Retina (tissue), 1 donor: ENCODE data around the gene DOCK6.

Source experiments
- DNase-seq: peaks from one replicate; pipeline ENCODE4 v3.0.0-alpha.2; 2016

The DOCK6 gene

DNA sequence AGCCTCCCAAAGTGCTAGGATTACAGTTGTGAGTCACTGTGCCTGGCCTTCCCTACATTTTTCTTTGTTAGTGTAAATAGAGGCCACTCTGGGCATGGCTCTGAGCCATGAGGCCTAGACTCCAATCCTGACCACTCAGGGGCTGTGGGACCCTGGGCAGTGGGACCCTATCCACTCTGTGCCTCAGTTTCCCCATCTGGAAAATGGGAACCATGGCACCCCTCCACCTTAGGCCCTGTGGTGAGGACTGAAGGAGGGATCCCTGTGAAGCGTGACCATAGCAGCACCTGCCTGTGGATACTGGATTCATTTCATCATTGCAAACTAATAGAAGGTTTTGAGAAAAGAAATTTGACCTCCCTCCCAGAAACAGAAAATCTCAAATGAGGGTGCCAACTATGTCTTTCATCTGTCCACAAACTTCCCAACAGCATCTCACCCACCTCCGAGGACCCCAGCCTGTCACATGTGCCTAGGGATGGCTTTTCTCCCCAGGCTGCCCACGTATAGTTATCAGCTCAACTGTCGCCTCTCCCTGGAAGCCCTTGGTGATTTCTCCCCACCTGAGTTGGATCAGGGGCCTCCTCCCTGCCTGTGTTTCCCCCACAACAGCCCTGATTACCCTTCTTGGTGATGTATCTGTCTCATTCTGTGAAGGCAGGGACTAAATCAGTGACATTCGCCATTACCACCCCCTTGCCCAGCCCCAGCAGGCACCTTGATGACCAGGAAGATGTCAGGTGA is 17.3 kb downstream of the DOCK6 start:
- no peak for DNase-seq

DNA sequence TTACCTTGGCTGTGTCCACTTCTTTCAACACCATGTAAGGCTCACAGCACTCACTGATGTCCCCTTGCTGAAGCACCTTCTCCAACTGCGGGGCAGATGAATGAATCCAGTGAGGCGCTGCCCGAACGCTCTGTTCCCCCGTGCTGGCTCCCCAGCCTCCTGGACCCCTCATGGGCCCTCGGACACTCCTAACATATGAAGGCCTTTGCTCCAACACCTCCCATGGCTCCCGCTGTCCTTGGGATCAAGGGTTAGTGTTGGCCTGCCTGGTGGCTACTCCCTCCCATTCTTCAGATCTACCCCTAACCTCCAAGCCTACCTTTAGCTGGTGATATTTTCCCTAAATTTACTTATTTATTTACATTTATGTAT is 18.5 kb downstream of the DOCK6 start:
- no peak for DNase-seq

DNA sequence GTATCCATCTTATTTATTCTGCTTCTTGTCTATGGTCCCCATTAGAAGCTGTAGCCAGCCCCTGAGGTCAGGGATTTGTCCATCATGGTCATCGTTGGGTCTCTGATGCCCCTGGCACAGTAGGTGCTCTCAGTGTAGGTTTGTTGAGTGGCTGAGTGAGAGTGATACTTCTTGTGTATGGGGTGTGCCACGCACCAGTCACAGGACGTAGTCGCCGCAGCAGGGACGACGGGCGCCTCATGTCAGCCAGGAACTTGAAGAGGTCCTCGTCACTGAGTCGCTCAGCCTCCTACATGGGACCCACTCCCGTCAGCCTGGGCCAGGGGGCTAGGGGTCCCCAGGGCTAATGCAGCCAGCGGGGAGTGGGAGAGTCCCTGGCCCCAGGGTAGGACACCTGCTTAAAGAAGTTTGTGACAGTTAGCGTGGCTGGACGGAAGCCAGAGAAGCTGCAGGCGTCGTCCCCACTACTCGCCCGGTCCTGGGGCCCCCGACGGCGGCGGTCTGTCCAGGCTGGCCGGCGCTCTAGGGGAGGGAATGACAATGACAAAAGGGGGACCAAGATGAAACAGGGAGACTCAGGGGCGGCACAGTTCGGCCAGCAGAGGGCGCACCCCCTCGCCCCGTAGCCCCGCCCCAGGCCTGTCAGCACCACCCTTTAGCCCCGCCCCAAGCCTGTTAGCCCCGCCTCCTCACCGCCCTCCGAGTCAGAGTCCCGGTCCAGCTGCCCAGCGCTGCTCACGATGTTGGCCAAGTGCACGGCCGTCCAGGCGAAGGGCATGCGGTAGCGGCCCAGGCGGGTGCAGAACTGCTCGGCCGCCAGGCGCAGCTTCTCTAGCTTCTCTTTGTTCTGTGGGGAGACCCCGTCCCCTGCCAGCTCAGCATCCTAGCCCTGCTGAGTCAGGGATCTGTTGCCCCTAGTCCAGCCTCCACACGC is 19.2 kb downstream of the DOCK6 start:
- peak; percentile 90 for DNase-seq

DNA sequence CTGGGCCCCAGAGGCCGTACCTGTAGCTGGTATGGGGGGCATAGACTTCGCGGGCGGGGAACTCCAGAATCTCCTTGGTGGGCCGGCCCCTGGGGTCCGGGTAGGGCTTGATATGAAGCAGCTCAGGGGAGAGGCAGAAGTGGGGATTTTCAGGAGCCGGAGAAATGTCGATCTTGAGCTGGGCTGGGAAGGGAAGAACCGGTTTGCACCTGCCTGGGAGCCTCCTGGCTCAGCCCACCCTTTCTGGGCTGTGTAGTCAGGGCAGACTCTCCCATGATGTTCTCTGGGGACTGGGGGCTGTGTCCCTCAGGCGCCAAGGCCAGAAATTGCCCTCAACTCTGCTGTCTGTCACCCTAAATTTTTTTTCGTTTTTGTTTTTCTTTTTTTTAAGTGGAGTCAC is 20.3 kb downstream of the DOCK6 start:
- no peak for DNase-seq

DNA sequence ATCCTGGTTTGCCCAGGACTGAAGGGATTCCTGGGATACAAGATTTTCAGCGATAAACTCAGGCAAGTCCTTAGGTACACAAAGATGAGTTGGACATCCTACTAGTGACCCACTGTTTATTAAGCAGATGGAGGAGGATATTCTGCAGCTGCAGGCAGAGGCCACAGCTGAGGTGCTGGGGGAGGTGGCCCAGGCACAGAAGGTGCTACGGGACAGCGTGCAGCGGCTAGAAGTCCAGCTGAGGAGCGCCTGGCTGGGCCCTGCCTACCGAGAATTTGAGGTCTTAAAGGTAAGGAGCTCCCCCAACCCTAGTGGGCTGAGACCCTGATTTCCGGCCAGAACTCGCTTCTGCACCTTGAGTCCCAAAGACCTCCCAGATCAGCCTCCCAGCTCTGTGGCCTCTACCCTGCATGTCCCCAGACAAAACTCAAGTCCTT is 22.3 kb downstream of the DOCK6 start:
- no peak for DNase-seq

DNA sequence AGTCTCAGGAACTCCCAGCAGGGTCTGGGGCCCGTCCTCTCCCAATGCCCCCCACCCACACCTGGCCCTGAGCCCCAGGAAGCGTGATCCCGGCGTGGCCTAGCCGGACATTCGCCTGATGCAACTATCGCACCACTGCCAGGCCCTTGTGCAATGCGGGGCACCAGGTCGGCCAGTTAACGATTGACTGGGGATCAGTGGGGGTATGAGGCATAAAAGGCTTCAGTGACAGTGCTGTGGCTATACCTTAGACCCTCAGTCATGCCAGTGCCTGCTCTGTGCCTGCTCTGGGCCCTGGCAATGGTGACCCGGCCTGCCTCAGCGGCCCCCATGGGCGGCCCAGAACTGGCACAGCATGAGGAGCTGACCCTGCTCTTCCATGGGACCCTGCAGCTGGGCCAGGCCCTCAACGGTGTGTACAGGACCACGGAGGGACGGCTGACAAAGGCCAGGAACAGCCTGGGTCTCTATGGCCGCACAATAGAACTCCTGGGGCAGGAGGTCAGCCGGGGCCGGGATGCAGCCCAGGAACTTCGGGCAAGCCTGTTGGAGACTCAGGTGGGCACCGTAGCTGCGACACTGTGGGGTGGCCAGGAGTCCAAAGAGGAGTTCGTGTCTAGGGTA is 22.8 kb downstream of the DOCK6 start, which contains the start of gene ANGPTL8:
Gene ANGPTL8, plus strand, starts transcription at position 243 of the 624 bp plus-strand sequence. Its CDS starts 19 bp downstream, at position 262.
- DNase-seq: no peak

DNA sequence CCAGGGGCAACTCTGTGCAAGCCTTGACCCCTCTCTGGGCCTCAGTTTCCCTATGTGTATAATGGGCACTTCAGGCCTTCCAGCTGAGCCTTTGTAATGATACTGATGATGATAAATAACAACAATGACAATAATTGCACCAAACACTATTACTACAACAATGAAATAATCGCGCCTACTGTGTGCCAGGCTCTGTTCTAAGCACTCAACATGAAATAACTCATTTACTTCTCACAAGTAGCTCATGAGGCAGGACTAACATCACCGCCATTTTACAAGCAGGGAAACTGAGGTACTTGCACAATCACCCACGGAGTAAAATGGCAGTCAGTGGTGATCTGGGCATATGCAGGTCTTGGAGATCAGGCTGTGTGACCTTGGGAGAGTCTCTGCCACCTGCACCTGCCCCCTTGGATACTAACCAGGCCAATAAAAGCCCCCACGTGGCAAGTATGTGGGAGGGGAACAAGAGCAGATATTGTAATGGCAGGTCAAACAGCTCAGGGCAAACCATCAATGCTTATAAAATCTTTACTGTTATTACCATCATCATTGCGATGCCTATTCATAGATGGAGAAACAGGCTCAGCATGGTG is 23.4 kb downstream of the DOCK6 start:
- no peak for DNase-seq

DNA sequence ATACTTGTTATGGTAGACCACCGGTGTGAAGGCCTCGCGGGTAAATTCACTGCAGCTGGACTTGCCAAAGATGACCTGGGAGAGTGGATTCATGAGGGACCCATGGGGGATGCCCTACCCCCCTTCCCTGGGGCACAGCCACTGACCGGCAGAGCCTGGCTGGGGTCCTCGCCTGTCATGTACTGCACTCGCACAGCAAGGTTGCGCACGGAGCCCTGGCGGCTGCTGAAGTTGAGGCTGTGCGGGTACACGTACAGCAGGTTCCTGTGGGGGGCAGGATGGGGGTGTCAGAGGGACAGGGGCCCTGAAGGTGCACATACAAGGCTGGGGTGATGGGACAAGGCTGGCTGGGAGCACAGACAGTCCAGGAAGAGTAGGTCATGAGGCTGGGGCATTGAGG is 24.3 kb downstream of the DOCK6 start:
- no peak for DNase-seq

DNA sequence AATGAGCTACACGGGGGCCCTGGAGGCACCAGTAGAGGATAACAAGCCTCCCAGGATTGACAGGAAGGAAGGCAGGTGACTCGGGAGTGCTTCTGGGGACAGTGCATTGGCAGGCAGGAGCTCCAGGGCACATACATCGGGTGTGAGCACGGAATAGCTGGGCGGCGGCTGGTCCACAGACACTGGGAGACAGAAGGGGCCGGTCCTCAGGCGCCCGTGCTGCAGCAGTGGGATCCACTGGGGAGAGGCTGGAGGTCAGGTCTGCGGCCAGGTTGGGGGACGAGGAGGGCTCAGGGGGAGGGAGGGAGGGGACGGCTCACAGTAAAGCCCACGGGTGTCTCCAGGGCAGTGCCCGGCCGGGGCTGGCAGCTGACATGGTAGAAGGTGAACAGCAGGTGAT is 25.0 kb downstream of the DOCK6 start:
- DNase-seq: no peak

DNA sequence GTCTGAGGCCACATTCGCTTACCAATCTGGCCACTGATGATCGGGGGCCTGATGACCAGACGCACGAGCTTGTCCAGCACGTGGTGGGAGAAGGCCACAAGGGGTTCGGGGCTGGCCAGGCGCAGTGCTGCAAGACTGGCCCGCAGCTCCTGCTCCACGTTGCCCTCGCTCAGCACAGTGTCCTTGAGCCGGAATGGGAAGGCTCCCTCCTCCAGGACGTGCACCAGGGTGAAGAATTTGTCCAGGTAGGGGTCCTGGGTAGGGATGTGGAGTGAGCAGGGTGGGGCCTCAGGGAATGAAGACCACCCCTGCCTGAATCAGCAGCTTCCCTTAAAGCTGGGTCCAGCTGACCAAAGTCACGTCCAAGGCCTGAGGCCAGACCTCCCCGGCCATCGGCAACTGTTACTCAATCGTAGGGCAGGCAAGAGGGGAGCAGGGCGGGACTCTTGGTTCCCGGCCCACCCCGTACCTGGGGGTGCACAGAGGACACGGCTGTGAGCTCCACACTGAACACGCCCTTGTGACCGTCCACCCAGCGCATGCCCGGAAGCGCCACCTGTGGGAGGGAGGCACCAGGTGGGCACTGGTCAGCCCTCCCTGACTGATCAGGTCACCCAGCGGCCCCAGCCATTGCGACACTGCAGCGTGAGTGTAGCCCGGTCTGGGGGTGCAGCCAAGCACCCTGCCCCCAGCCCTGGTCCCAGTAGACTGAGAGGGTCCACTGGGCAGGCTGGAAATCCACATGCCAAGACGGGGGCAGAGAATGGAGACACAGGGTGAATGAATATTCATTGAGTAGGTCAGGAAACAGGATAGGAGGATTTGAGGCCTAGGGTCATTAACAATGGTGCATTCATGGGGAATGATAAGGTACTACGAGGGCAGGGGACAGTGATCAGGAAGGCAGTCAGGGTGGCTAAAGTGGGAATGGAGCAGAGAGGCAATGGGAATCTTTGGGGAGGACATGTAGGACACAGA is 25.7 kb downstream of the DOCK6 start:
- no peak for DNase-seq

DNA sequence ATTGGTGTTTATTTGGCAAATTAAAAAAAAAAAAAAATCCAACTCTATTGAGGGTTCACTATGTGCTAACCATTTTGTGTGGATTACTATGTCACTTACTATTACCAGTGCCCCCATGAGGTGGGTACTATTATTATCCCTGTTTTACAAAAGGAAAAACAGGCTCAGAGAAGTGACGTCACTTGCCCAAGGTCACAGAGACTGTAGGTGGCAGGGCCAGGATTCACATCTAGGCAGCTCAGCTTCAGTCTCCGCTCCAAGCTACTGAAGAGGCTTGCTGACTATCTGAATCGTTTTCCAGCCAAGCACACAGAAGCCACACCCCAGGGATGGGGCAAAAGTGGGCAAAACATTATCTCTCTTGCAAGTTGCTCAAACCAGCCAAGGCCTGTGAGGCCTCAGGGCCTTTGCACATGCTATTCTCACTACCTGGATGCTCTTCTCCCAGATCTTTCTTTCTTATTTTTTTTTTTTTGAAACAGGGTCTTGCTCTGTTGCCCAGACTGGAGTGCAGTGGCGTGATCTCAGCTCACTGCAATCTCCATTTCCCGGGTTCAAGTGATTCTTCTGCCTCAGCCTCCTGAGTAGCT is 27.7 kb downstream of the DOCK6 start:
- DNase-seq: no peak

DNA sequence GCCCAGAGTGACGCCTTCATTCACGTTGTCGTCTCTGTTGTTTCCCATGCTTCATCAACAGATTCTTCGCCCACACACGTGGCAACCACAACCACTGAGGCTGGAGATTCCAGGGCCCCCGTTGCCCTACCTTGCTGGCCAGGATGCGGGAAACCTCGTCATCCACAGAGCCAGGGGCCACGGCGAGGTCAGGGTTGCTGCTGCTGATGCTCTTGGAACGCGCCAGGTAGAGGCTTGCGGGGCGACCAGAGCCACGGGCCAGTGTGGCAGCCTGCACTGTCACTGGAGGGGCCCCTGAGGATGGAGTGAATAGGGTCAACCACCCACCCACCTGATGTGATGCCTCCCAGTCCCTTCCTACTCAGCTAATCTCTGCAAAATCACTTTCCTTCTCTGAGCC is 29.3 kb downstream of the DOCK6 start:
- DNase-seq: no peak

DNA sequence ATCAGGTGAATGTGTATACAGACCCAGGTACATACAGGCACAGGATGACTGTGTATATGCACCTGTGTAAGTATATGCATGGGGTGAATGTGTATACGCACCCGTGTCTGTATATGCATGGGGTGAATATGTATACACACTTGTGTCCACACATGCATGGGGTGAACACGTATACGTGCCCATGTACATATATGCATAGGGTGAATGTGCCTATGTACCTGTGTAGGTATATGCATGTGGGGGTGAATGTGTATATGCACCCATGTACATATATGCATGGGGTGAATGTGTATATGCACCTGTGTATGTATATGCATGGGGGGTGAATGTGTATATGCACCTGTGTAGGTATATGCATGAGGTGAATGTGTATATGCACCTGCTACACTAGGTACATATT is 29.8 kb downstream of the DOCK6 start:
- DNase-seq: no peak

DNA sequence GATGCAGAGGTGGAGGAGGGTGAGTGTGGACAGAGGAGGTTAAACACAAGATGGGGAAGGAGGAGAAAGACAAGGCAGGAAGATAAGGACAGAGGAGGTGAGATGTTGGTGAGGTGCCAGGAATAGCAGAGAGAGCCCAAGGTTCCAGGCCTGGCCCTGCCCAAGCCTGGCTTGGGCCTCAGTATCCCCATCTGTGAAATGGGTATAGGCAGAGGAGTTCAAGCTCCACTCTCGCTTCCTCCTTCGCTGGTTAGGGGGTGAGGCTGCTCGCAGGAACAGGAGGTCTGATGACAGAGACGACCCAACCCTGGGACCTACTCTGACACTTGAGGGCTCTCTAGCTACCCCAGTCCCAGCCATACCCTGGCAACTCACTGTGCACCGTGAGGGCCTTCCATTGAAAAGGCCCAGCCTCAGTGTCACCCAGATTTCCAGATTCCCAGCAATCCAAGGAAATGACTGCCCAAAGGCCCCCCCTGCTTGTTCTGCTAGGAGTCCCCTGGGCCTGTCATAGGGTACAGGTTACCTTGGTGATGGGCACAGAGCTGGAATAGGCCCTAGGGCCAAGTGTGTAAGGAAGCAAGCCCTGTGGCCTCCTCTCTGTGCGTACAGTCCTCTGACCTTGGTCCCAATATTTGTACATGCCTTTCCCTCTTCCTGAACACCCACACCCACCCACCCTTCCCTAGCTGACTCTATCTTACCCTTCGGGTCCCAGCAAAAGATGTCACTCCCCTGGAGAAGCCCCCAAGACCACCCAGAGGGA is 31.5 kb downstream of the DOCK6 start:
- no peak for DNase-seq

DNA sequence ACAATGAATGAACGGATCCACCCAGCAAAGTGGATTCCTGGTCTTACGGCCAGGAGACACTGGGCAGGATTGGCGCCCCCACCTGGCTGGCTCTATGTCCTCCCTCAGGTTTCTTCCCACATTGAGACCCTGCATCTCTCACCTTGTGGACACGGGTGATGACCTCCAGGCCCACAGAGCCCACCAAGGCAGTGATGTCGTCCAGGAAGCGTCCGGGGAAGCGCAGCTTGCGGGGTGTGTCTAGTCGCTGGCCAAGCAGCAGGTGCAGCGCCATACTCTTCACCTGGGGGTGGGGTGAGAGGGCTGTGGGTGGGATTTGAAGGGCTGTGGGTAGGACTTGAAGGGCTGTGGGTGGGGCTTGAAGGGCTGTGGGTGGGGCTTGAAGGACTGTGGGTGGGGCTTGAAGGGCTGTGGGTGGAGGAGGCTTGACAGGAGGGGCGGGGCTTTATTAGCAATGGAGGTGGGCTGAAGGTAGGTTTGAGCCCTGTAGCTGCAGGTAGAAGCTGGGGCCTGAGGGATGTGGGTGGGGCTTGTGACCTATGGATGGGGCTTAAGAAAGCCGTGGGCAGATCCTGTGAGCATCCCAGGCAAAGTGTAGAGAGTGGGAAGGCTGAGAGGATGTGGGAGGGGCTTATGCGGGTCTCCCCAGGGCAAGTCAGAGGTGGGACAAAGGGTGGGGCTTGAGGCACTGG is 35.0 kb downstream of the DOCK6 start:
- no peak for DNase-seq

DNA sequence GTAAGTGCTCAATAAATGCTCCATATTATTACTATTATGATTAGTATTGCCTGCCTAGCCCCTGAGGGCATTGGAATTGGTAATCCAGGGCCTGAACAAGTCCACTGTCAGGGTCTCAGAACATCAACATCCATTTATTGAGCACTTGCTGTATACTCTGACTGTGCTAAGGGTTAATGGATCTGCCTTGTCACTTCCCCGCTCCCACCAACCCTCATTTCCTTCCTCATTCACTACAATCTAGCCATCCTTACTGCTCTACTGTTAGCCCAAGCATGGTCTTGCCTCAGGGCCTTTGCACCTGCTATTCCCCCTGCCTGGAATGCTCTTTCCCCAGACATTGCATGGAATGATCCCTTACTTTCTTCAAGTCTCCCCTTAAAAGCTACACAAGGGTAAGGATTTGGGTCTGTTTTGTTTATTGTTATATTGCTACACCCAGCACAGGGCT is 35.6 kb downstream of the DOCK6 start:
- DNase-seq: no peak

DNA sequence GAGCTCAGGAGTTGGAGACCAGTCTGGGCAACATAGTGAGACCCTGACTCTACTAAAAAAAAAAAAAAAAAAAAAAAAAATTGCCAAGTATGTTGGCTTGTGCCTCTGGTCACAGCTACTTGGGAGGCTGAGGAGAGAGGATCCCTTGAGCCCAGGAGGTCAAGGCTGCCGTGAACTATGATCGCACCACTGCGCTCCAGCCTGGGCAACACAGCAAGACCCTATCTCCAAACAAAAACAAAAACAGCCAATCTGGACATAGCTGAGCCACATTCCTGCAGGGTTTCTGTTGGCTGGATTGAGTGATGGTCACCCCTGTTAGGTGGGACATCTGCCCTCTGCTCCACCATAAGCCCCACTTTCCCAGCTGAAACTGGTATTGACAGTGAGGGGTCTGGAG is 36.5 kb downstream of the DOCK6 start:
- no peak for DNase-seq

DNA sequence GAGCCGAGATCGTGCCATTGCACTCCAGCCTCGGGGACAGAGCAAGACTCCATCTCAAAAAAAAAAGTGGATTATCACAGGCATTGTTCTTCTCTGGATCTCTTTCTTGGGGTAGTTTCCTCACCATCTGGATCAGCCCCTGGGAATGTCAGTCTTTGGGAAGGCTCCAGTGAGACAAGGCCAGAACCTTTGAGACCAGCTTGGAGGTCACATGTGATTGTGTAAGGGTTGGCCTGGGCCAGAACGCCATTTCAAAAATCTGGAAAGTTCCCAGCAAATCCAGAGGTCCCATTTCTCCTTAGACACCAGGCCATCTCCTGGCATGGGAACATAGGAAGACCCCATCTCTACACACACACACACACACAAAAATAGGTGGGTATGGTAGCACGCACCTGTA is 37.2 kb downstream of the DOCK6 start:
- DNase-seq: no peak

DNA sequence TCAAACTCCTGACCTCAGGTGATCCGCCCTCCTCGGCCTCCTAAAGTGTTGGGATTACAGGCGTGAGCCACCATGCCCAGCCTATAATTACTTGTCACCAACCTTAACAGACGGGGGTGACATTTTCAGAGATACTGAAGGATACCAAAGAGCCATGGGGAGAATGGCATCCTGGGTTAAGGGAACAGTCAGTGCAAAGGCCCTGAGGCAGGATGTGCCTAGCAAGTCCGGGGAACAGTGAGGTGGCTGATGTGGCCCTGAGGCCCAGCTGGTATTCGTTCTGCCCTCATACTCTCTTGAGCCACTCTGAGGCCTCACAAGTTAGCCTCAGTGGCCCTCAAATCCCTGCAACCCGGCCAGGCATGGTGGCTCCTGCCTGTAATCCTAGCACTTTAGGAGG is 37.9 kb downstream of the DOCK6 start:
- DNase-seq: no peak

DNA sequence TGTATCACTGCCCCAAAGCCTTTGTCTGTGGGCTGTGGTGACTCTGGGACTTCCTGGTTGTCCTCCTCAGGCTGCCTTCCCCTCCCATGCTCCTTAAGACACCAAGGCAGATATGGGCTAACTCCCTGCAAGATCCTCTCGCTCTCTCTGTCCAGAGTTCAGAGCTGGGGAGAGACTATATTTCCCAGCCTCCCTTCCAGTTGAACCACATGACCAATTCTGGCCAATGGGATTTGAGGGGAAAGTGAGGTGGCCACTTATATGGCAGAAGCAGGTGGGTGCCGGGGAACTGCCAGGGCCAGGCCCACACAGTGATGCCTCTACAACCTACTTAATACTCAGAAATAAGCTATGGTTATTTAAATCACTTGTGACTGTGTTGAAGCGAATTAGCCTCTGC is 39.1 kb downstream of the DOCK6 start:
- no peak for DNase-seq
